Skeletal muscle tissue (tissue), 4 donors: ENCODE data around the gene RP9. TPM values are rescaled to one million over a fixed set of nuclear protein-coding genes. Genes with fewer than 3 reads are reported as not detected.

Experiments used
- H3K27ac ChIP-seq: one replicate; pipeline ENCODE4 v1.7.0; 2013; ENCODE audit warnings: mild to moderate bottlenecking, low read depth, low read length, inconsistent platforms
- H3K27me3 ChIP-seq, 3 donors: one replicate each; pipeline ENCODE4 v1.7.0; 2013; ENCODE audit warnings: low read length in 3 of 3; ENCODE audit not compliant: control insufficient read depth in 3 of 3, insufficient read depth in 3 of 3
- H3K36me3 ChIP-seq, 3 donors: one replicate each; pipeline ENCODE4 v1.7.0; 2013; ENCODE audit warnings: low read length in 3 of 3; ENCODE audit not compliant: control insufficient read depth in 3 of 3, insufficient read depth in 3 of 3
- H3K4me1 ChIP-seq, 3 donors: one replicate each; pipeline ENCODE4 v1.7.0; 2013; ENCODE audit warnings: low read length in 3 of 3, mild to moderate bottlenecking in 3 of 3; ENCODE audit not compliant: control insufficient read depth in 3 of 3, insufficient read depth in 3 of 3
- H3K4me3 ChIP-seq, 3 donors: one replicate each; pipeline ENCODE4 v1.7.0; 2013; ENCODE audit warnings: low read length in 3 of 3
- H3K9ac ChIP-seq, 3 donors: one replicate each; pipeline ENCODE4 v1.7.0; 2013; ENCODE audit warnings: low read length in 3 of 3, mild to moderate bottlenecking in 3 of 3, moderate library complexity in 2 of 3, low read depth in 1 of 3
- H3K9me3 ChIP-seq, 3 donors: one replicate each; pipeline ENCODE4 v1.7.0; 2013; ENCODE audit warnings: low read length in 3 of 3; ENCODE audit not compliant: control insufficient read depth in 3 of 3
- total RNA-seq: library from RNA; depleted of rRNA; stranded (reverse); fragments of >200 nt; gene quantifications from one replicate; pipeline ENCODE4 v1.2.3, GENCODE V29; 2014
- donor health status: Osteomylitis.

RP9 gene
- total RNA-seq, 1 donor from 2014 or later, result 15.7 TPM

- Histone ChIP-seq H3K9ac (peak overlapping the region in 2 of 3 donors; percentile 85 to 88), H3K27me3 (no peaks in the 10 kb centered on the region), H3K4me3 (peak overlapping the region; percentile 72 to 99 (median 98)), H3K4me1 (peaks cover 5 to 10% (median 9%) of the 10 kb centered on the region in 3 donors), H3K36me3 (no peaks in the 10 kb centered on the region), H3K27ac (no peak overlapping the region), H3K9me3 (no peaks in the 10 kb centered on the region)
Measured at GRCh38 chr7:33130184-33130583, 21.0 kb upstream of the RP9 start.

- no peaks in the 10 kb centered on the region for H3K9me3 ChIP-seq
- peaks cover 5 to 10% (median 9%) of the 10 kb centered on the region in 3 donors for H3K4me1 ChIP-seq
- no peaks in the 10 kb centered on the region for H3K27me3 ChIP-seq
- H3K4me3 ChIP-seq, result peak overlapping the region; percentile 72 to 99 (median 98)
- H3K36me3 ChIP-seq, result no peaks in the 10 kb centered on the region
- H3K9ac ChIP-seq, result peak overlapping the region; percentile 85 to 88 (median 85)
- peak overlapping the region; percentile 86 for H3K27ac ChIP-seq
Measured at GRCh38 chr7:33129806-33130153, 20.6 kb upstream of the RP9 start.

- Histone ChIP-seq H3K4me1 (peaks cover 5 to 10% (median 9%) of the 10 kb centered on the region in 3 donors), H3K4me3 (peak within 1 kb of the TSS; percentile 72 to 99 (median 98)), H3K9me3 (no peaks in the 10 kb centered on the region), H3K9ac (peak within 1 kb of the TSS; percentile 85 to 88 (median 85)), H3K27ac (peak within 1 kb of the TSS; percentile 86), H3K36me3 (no peaks in the 10 kb centered on the region), H3K27me3 (no peaks in the 10 kb centered on the region)
Measured at GRCh38 chr7:33128990-33129805, 20.0 kb upstream of the RP9 start, which contains the start of gene BBS9. TSS of gene BBS9 (plus strand) at chr7:33129564. CDS start at chr7:33146253, 16,689 bp downstream.

GRCh38 chr7:33128631-33128989, 19.4 kb upstream of the RP9 start:
- H3K9ac ChIP-seq, result peak overlapping the region; percentile 85 to 88 (median 85)
- H3K27me3 ChIP-seq, result no peaks in the 10 kb centered on the region
- H3K27ac ChIP-seq, result peak overlapping the region; percentile 86
- H3K4me3 ChIP-seq, result peak overlapping the region; percentile 72 to 99 (median 98)
- no peaks in the 10 kb centered on the region for H3K36me3 ChIP-seq
- no peaks in the 10 kb centered on the region for H3K9me3 ChIP-seq
- peaks cover 5 to 10% (median 9%) of the 10 kb centered on the region in 3 donors for H3K4me1 ChIP-seq

- Histone ChIP-seq H3K27me3 (no peaks in the 10 kb centered on the region), H3K4me1 (peaks cover 5 to 10% (median 9%) of the 10 kb centered on the region in 3 donors), H3K9me3 (no peaks in the 10 kb centered on the region), H3K9ac (no peak overlapping the region), H3K4me3 (no peak overlapping the region), H3K27ac (no peak overlapping the region), H3K36me3 (no peaks in the 10 kb centered on the region)
Measured at GRCh38 chr7:33127085-33127484, 17.9 kb upstream of the RP9 start.

GRCh38 chr7:33118383-33118782, 9.2 kb upstream of the RP9 start:
- H3K27ac ChIP-seq, result no peak overlapping the region

GRCh38 chr7:33114976-33115375, 5.8 kb upstream of the RP9 start:
- H3K27ac ChIP-seq, result no peak overlapping the region
- H3K4me3 ChIP-seq, result no peak overlapping the region
- no peaks in the 10 kb centered on the region for H3K9me3 ChIP-seq
- no peaks in the 10 kb centered on the region for H3K27me3 ChIP-seq
- H3K4me1 ChIP-seq, result no peaks in the 10 kb centered on the region
- no peak overlapping the region for H3K9ac ChIP-seq
- no peaks in the 10 kb centered on the region for H3K36me3 ChIP-seq

More at GRCh38 chr7:33118383-33118782, 9.2 kb upstream of the RP9 start:
- Histone ChIP-seq H3K4me1 (no peaks in the 10 kb centered on the region), H3K9me3 (no peaks in the 10 kb centered on the region), H3K36me3 (no peaks in the 10 kb centered on the region), H3K27me3 (no peaks in the 10 kb centered on the region), H3K9ac (no peak overlapping the region), H3K4me3 (no peak overlapping the region)

- no peaks in the 10 kb centered on the region for H3K27me3 ChIP-seq
- H3K36me3 ChIP-seq, result no peaks in the 10 kb centered on the region
Measured at GRCh38 chr7:33111614-33112013, 2.4 kb upstream of the RP9 start.

GRCh38 chr7:33109758-33110238, 594 bp upstream of the RP9 start:
- no peak overlapping the region for H3K27ac ChIP-seq
- H3K9me3 ChIP-seq, result no peaks in the 10 kb centered on the region
- peaks cover 17 to 25% (median 22%) of the 10 kb centered on the region in 3 donors for H3K4me1 ChIP-seq
- H3K27me3 ChIP-seq, result no peaks in the 10 kb centered on the region
- peak overlapping the region in 2 of 3 donors; percentile 50 to 51 for H3K9ac ChIP-seq
- no peaks in the 10 kb centered on the region for H3K36me3 ChIP-seq
- peak overlapping the region; percentile 48 to 88 (median 61) for H3K4me3 ChIP-seq

More at GRCh38 chr7:33111614-33112013, 2.4 kb upstream of the RP9 start:
- Histone ChIP-seq H3K4me1 (peaks cover 13 to 24% (median 17%) of the 10 kb centered on the region in 3 donors), H3K27ac (no peak overlapping the region), H3K4me3 (no peak overlapping the region), H3K9me3 (no peaks in the 10 kb centered on the region), H3K9ac (no peak overlapping the region)

GRCh38 chr7:33108554-33109004, 625 bp downstream of the RP9 start:
- no peaks in the 10 kb centered on the region for H3K9me3 ChIP-seq
- H3K4me1 ChIP-seq, result peaks cover 17 to 25% (median 22%) of the 10 kb centered on the region in 3 donors
- H3K36me3 ChIP-seq, result peaks cover 0 to under 1% (median 0%) of the 10 kb centered on the region in 3 donors
- H3K27me3 ChIP-seq, result no peaks in the 10 kb centered on the region
- H3K9ac ChIP-seq, result peak overlapping the region; percentile 88 to 93 (median 90)
- H3K27ac ChIP-seq, result no peak overlapping the region
- H3K4me3 ChIP-seq, result peak overlapping the region; percentile 85 to 89 (median 88)
